ENCODE results near the gene LLPH.

Gene LLPH

DNA sequence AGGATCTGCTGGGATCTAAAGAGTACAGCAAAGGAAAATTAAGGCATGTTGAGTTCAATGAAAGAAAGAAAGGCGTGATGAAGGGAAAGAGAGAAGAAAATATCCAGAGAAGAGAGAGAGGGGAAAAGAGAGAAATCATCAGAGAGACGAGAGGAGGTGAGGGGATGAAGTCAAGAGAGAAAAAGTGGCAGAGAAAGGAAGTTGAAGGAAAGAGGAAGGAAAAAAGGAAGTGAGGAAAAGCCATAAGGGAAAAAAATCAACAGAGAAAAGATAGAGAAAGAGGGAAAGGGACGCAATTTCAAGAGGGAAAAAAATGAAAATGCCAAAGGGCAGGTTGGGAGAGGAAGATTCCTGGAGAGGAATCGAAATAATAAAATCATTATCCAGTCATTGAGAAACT lies 40.4 kb downstream of the LLPH start:
- no peak for DNase-seq (ENCODE audit: low spot score)

DNA sequence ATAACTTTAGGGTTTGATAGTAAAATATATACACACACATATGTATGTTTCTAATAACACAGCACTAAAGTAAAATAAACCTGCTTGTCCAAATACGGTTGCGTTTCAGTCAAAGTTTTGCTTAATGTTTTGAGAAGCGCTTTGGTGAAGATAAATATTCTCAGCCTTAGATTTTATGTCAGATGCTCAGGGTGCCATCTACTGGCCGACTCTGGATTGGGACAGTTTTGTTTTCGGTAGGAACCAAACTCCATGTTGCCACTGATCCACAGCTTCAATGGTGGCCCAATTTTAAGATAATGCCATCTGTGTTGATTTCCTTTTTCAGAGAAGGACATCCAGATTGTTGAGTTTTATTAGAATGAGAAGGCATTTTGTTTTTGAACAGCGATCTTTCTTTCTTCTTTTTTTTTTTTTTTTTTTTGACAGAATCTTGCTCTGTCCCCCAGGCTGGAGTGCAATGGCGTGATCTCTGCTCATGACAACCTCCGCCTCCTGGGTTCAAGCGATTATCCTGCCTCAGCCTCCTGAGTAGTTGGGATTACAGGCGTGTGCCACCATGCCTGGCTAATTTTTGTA lies 43.1 kb downstream of the LLPH start:
- peak; percentile 30 for DNase-seq (ENCODE audit: low spot score)

DNA sequence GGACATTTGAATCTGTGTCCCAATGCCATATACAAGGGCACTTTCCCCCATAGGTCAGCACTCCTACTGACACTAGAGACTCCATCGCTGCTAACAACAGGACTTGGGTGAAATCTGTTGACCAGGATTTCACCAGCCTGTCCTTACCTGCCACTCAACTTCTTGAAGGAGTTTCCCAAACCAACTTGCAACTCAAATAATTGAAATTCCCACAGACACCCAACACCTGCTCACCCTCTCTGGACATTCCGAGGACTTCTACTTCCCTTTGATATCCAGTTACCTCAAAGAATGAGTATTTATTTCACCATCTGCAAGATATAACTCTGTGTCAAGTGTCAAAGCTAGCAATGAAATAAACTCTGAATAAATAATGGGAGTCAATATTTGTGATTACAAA lies 44.6 kb downstream of the LLPH start:
- no peak for DNase-seq (ENCODE audit: low spot score)

GRCh38 chr12:66085213-66085612 lies 45.3 kb downstream of the LLPH start:
- DNase-seq (ENCODE audit: low spot score) = no peak

GRCh38 chr12:66083766-66084165 lies 46.8 kb downstream of the LLPH start:
- DNase-seq (ENCODE audit: low spot score) = no peak

- no peak for DNase-seq (ENCODE audit: low spot score)
Observed at GRCh38 chr12:66082744-66083143, 47.8 kb downstream of the LLPH start.

DNA sequence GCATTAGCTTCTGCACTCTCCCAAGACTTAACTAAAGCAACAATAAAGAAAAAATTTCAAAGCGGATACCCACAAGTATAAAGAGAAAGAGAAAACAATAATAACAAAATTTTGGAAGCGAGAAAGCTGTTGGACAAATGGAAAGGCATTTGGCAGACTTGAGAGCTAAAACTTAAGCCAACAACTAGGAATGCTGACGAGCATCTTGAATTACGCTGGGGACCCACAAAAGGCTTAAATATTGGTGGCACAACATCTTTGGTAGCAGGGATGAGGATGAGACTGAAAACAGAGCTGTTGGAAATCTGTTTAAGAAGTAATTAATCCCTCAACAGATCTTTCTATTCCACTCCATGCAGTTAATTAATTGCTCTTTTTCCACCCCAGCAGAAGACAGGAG lies 49.8 kb downstream of the LLPH start:
- DNase-seq (ENCODE audit: low spot score) = no peak

- no peak for DNase-seq (ENCODE audit: low spot score)
Observed at GRCh38 chr12:66077542-66077941, 53.0 kb downstream of the LLPH start.

DNA sequence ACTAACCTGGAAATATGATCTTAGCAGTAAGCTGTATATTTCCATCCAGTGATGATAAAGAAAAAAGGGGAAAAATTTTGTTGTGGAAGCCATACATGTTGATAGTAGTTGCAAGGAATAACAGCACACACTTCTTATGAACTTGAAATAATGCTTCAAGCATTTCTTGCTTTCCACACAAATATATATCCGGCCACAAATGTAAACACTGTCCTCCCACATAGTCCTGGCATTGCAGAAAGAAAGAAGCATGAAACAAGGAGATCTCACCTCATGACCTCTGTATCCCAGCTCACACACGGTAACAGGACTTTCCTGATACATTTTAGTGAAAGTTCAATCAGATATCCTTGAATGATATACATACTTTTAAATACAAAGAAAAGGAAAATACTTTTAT lies 56.0 kb downstream of the LLPH start:
- no peak for DNase-seq (ENCODE audit: low spot score)

GRCh38 chr12:66072566-66072965 lies 58.0 kb downstream of the LLPH start:
- DNase-seq (ENCODE audit: low spot score) = no peak

GRCh38 chr12:66072135-66072534 lies 58.4 kb downstream of the LLPH start:
- no peak for DNase-seq (ENCODE audit: low spot score)

DNA sequence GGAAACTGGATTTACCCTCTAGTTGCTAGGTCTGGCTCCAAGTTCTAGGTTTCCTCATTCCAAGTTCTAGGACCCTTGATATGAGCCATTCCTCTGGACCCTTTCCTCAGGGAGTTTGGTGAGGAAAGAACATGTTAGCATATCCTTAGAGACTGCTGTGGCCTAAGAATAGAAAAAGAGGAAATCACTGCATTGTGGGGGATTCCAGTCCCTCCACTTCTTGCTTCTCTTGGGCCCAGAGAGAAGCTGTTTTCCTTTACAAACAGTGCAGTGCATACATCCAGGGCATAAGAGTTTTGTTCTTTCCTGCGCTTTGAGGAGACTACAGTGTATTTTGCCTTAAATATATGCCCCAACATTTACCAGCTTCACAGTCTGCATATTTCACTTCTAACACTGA lies 59.0 kb downstream of the LLPH start:
- DNase-seq (ENCODE audit: low spot score) = no peak

- DNase-seq (ENCODE audit: low spot score) = no peak
Observed at GRCh38 chr12:66070378-66071120, 60.0 kb downstream of the LLPH start.

- DNase-seq (ENCODE audit: low spot score) = no peak
Observed at GRCh38 chr12:66066929-66067523, 63.5 kb downstream of the LLPH start.

All from COLO829 (cell line).